ENCODE measurements around the gene TMIGD1.

DNA sequence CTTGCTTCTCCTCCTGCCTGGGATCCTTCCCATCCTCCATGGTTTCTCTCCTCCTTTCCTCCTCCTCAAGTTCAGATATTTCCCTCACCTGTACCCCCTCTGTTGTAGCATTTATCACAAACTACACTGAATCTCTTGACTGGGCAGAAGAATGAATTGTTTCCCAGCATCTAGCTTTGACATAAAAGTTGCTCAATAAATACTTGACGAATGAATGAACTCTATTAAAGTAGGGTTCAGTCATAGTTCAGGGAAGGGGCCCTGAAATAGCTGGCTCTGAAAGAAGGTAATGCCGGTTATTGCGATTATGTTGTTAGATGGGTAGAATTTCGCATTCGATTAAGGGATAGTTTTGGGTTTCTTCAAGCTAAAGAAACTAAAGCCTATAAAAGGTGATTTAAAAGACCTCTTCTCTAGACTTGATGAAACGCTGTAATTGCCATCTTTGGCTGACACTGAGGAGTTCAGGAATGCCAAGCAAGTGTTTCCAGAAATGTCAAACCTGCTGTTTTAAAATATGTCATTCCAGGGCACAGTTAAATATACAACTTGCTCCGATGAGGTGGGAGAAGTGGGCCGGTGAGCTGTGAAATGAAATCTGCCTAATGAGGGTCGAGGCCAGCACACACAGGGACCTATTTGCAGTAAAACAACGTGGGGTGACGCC is 43.9 kb upstream of the TMIGD1 start:
- TF ChIP-seq POLR2A (IDR thresholded peaks at IDR 0.05) (no peak), CTCF (IDR thresholded peaks at IDR 0.05 in 8 of 11, conservative IDR thresholded peaks at IDR 0.05 in 3 of 11) (no peak)
